ENCODE measurements around the gene MAGEA4.

DNA sequence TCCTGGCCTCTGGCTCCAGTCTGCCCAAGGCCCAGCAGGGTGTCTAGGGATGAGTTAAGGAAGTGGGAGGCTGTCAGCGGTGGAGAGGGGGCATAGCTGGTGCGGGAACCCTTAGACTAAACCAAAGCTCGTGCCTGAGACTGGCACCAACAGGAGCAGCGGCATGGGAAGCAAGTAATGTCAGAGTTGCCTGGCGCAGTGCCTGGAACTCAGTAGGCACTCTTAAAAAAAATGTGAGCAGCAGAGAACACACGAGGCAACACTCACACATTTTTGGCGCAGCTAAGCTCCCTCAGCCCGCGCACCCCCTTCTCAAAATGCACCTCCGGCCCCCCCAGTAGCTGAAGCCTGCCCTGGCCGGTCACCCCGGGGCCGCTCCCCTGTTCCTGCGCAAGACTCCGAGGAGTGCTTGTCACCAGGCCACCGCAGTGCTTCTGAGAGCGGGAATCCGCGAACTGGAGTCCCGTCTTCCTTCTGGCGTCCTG lies 61.2 kb downstream of the MAGEA4 start:
- TF ChIP-seq, protein P1, sequence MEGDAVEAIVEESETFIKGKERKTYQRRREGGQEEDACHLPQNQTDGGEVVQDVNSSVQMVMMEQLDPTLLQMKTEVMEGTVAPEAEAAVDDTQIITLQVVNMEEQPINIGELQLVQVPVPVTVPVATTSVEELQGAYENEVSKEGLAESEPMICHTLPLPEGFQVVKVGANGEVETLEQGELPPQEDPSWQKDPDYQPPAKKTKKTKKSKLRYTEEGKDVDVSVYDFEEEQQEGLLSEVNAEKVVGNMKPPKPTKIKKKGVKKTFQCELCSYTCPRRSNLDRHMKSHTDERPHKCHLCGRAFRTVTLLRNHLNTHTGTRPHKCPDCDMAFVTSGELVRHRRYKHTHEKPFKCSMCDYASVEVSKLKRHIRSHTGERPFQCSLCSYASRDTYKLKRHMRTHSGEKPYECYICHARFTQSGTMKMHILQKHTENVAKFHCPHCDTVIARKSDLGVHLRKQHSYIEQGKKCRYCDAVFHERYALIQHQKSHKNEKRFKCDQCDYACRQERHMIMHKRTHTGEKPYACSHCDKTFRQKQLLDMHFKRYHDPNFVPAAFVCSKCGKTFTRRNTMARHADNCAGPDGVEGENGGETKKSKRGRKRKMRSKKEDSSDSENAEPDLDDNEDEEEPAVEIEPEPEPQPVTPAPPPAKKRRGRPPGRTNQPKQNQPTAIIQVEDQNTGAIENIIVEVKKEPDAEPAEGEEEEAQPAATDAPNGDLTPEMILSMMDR (IDR thresholded peaks at IDR 0.05; ENCODE audit: low read depth, low read length) = no peak
- TF ChIP-seq EZH2phosphoT487 (IDR thresholded peaks at IDR 0.05; ENCODE audit: low read depth) = no peak
